Dedifferentiated amniotic fluid mesenchymal stem cell (primary cell): Measurements from ENCODE around the gene VAV1.

Experiments used
- DNase-seq: peaks from one replicate; pipeline ENCODE4 v3.0.0-alpha.2; 2016; ENCODE audit errors: extremely low spot score

Gene VAV1

GRCh38 chr19:6894313-6894712 lies 121.8 kb downstream of the VAV1 start:
- DNase-seq = no peak

- DNase-seq = no peak
These were observed 130.9 kb downstream of the VAV1 start for GRCh38 chr19:6903446-6903845.

- no peak for DNase-seq
These were observed 134.1 kb downstream of the VAV1 start for GRCh38 chr19:6906559-6907060.
